SHP77 treated with DMSO at 0.1 percent for 48 hours (cell line): ENCODE measurements around the gene DNASE1L2.
"Not testable (repeated sequence)": the region's sequence is repeated elsewhere in the genome, so short reads cannot be mapped to it uniquely, and the experiment has no call there.

Experiments used
- DNase-seq: peaks from one replicate; lab custom pipeline; 2025; lab: John Stamatoyannopoulos, UW

DNASE1L2 gene

GRCh38 chr16:2203119-2203688 is 33.0 kb upstream of the DNASE1L2 start:
- DNase-seq = not testable (repeated sequence)

- no peak for DNase-seq
These were observed 31.7 kb upstream of the DNASE1L2 start for GRCh38 chr16:2204416-2205103.

DNA sequence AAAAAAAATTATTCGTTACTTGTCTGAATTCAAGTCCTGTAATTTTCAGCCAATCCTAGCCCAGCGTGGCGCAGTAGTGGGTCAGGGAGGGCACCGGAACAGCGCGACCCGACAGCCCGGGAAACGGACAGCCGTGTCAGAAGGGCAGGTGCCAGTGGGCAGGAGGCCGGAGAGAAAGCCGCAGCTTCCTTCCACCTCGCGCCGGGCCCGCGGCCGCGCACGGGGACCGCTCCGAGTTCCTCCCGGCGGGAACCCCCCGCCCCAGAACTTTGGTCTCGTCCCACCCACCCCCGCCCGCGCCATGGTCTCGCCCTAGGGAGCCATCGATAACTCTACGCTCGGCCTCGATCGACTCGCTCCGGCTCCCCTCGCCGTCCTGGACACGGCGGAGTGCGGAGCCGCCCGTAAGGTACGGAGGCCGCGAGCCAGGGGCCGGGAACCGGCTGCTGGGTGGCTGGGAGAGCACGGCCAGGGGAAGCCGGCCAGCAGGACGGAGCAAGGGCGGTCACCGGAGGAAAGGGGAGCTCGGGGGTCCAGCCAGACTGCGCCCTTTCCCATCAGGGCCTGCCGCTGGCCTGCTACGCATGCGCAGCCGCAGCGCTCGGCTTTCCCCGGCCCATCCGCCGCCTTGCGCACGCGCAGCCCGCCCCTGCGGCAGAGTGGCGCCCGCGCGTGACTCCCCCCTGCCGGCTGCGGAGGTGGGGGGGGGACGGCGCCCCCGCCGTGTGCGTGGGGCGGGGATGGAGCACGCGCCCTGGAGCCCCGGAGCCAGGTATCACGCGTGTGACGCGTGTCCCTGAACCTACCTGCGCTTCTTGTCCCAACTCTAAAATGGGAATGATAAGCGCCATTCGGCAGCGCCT is 30.9 kb upstream of the DNASE1L2 start, which contains the start of gene MLST8:
Gene MLST8, plus strand, starts transcription at position 351 of the 863 bp plus-strand sequence. CDS start 632 bp downstream, outside the sequence.
- peak; percentile 67 for DNase-seq

GRCh38 chr16:2205967-2206313 is 30.3 kb upstream of the DNASE1L2 start:
- DNase-seq = no peak

DNA sequence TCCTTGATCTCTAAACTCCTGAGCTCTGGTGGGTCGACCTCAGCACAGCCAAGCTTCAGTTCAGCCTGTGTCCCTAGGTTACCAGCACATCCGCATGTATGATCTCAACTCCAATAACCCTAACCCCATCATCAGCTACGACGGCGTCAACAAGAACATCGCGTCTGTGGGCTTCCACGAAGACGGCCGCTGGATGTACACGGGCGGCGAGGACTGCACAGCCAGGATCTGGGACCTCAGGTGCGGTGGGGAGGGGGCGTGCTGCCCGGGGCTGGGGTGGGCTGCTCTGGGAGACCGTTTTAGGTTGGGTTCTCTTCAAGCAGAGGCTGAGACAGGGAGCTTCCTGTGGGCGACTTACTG is 29.8 kb upstream of the DNASE1L2 start:
- DNase-seq = no peak

GRCh38 chr16:2206780-2207433 is 29.3 kb upstream of the DNASE1L2 start:
- no peak for DNase-seq

DNA sequence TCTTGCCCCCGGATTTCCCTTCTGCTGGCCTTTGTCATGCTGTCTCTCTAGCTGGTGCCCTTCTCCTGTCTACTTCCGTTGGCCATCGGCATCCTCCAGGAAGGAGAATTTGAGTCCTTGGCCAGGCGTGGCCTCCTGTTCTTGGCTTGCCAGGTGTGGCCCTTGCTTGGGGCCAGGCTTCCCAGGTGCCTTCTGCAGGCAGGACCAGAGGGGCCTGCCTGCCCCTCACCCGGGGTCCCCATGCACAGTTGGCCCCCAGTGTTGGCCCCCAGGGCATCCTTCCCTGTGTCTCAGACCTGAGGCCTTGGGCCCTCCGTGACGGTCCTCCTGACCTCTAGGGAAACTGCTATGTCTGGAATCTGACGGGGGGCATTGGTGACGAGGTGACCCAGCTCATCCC is 28.4 kb upstream of the DNASE1L2 start:
- DNase-seq = no peak

DNA sequence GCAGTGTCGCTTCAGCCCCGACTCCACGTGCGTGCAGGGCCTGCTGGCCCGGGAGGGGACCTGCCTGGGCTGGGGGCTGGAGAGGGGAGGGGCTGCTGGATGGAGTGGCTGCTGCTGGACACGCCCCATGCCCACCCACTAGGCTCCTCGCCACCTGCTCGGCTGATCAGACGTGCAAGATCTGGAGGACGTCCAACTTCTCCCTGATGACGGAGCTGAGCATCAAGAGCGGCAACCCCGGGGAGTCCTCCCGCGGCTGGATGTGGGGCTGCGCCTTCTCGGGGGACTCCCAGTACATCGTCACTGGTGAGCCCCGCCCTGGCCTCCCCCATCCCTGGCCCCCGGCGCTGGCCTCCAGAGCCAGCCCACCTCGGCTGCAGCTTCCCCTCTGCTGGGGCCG is 27.9 kb upstream of the DNASE1L2 start:
- DNase-seq = peak; percentile 24

DNA sequence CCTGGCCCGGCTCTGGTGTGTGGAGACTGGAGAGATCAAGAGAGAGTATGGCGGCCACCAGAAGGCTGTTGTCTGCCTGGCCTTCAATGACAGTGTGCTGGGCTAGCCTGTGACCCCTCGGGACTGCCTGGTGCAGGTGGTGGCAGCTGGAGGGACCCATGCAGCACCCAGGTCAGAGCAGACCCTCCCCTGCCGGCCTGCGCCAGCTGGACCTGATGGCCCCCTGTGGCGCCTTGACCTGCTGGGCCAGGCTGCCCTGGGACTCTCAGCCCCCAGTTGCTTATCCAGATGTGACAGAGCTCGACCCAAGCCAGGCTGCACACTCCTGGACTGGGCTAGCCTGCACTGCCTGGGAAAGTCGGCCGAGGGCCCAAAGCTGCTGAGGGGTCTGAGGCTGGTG is 27.5 kb upstream of the DNASE1L2 start:
- DNase-seq = no peak

DNA sequence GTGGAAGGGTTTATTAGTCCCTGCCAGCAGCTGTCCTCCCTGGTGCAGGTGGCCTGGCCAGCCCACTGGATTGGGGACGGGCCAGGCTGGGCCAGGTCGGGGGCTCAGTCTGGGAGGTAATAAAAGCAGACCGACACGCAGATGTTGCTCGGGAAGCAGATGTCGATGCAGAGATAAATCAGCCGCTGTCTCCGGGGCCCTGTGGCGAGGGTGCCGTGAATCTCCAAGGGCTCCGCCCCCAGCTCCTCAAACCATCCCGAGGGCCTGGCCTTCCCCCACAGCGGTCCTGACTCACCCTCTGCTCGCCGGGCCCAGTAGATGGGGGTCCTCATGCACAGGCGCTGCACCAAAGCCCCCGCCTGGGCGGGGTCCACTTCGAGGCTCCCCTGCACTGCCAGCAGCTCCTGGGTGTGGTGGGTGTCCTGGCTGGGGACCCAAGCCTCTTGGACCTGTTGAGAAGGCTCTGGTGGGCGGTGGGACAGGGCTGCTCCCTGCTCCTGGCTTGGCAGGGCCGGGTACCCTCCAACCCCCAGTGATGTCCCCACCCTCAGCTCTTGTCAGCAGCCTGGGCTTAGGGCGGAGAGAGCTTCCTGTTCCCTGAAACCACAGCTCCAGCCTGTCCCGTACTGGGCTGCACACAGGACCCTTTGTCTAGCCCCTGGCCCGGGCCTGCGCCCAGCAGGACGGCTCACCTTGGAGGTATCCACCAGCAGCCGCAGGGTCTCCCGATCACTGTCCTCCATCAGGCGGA is 26.8 kb upstream of the DNASE1L2 start:
- peak; percentile 71 for DNase-seq

DNA sequence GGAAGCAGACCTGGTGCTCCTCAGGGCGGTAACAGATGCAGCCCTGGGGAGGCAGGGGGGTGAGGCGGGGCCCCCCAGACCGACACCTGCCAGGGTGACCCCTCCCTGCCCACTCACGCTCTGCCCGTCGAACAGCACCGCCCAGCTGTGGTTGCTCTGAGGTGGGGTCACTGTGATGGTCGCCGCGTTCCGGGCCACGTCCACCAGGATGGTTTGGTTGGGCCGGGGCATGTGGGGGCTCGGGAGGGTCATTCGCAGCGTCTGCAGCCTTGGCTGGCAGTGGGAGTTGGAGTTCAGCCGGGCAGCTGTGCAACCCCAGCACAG is 26.3 kb upstream of the DNASE1L2 start:
- no peak for DNase-seq

DNA sequence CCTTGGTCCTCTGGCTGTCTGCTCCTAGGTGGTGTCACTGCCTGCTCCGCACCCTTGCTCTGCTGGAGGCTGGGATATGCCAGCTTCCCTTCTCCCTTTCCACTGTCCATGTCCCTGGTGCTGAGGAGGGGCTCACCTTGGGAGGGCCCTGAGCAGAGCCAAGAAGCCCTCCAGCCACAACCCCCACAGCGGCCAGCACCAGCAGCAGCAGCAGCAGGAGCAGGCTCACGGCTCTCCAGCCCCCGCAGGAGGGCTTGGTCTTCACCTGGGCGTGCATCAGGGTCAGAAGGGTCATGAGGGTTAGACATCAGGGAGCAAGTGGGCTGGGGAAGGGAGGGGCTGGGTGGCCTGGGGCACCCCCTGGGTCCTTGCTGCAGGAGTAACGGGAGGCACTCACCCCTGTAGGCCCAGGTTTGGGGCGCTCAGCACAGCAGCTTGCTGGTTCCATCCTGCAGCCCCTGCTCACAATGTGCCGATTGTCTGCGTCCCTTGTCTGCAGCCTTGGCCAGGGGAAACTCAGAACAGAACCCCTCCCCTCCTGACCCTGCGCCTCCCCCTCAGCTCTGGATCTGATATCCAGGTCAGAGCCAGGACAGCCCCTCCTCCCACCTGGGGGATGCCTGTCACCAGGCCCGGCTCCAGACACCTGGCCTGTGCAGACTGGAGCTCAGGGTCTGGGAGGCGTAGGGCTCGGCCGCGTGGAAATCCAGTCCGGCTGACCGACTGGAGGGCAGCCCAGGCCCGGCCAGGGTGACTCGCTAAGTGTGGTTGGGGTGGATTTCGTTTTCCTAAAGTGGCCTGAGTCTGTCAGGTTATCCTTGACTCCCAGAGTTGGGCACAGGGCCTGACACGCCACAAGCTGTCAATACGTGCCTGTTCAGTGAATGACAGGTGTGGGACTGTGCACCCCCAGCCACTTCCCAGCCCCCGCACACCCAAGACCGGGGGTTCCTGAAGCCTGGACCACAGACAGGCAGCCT is 25.6 kb upstream of the DNASE1L2 start, which contains the start of gene BRICD5:
Gene BRICD5, minus strand, starts transcription at position 478 of the 980 bp plus-strand sequence. Its CDS starts 30 bp downstream, at position 448.
- no peak for DNase-seq

DNA sequence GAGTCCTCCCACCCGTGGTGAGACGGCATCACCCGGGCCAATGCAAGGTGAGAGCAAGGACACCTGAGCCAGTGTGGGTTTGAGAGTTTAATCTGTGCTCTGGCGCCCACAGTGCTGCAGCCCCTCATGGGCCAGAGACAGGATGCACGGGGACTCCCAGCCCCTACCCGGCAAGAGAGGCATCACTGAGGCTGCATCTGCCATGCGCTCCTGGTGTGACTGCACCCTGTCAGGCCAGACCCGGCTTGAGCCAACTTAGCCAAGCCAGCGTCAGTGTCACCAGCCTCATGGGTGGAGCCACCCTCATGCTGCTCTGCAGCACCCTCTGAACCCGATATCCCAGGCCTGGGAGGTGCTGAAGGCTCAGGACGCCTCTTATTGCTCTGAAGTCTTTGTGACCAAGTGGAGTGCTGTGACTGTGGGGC is 24.3 kb upstream of the DNASE1L2 start:
- no peak for DNase-seq

GRCh38 chr16:2212362-2213324 is 23.6 kb upstream of the DNASE1L2 start:
- no peak for DNase-seq

DNA sequence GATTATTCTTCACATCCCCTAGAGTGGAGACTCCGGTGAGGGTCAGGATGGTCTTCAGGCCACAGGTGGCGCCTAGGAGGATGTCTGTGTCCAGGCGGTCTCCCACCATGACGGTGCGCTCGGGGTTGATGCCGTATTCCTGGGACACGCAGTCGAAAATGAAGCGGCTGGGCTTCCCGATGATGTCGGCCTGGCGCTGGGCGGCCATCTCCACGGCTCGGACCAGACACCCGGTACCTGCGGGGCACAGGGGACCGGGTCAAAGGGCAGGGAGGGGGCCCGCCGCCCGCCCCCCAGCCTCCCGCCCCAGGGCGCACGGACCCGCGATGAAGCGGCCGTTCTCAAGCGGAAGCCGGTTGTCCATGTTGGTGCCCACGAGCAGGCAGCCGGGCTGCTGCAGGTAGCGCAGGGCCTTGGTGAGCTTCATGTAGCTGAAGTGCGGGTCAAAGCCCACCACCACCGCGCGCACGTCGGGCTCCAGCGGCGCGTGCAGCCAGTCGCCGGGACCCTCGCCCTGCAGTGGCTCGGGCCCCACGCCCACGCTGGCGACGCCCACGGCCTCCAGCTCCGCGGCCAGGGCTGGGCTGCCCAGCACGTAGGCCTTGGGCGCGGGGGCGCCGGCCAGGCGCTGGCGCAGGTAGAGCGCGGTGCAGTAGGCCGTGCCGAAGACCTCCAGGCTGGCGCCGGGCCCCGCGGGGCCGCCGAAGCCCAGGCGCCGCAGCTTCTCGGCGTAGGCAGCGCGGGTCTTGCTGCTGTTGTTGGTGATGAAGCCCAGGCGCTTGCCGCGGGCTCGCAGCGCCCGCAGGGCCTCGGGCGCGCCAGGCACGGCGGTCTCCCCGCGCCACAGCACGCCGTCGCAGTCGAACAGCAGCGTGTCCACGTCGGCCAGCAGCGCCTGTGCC is 22.2 kb upstream of the DNASE1L2 start:
- no peak for DNase-seq

DNA sequence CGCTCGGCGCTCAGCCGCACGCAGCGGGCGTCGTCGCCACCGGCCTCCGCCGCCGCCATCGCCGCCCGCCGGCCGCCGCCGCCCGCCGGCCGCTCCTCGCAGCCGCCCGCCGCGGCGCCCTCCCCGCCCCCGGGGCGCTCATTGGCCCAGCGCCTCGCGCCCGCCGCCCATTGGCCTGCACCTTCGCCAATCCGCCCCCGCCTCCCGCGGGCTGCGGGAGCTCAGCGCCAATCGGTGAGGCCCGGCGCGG is 21.6 kb upstream of the DNASE1L2 start, which contains the start of gene PGP:
Gene PGP, minus strand, starts transcription at position 122 of the 250 bp plus-strand sequence. Its CDS starts 63 bp downstream, at position 59.
- DNase-seq = no peak

GRCh38 chr16:2216330-2216729 is 19.9 kb upstream of the DNASE1L2 start:
- DNase-seq = no peak

- DNase-seq = peak; percentile 97
These were observed 12.9 kb upstream of the DNASE1L2 start, which contains the start of gene E4F1 for GRCh38 chr16:2223221-2223941. Gene E4F1, plus strand, starts transcription at chr16:2223591. Its CDS starts 23 bp downstream, at chr16:2223614.
